HG03457 (cell line): ENCODE measurements around the gene IREB2.

Experiments
- ATAC-seq: cut with Tn5 transposase; IDR thresholded peaks from one replicate; pipeline ENCODE4 v1.9.1; 2021; ENCODE audit warnings: moderate number of reproducible peaks; ENCODE audit not compliant: unreplicated experiment

Gene IREB2

DNA sequence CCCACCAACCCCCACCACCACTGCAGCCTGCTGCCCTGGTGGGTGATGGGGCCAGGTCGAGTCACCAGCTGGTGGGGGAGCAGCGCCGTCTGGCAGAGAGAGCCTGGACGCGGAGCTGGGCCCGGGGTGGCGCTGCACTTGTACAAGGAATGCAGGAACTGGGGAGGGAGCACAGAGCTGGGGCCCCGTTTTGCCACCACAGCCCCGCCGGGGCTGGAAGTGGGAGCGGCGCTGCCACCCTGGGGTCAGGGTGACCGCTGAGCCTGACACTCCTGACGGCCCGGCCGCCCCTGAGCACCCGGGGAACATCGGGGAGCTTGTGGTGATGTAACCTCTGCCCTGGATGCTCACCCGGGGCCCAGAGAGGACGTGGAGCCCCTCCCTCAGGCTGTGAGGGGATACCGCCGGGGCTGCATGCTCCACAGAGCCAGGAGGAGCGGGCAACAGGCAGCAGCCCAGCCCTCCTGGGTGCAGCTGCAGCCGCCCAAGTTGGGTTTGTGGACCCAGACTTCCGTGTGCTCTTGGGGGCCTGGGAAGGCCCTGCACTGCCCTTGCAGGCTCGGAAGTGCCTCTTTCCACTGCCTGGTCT lies 32.6 kb upstream of the IREB2 start:
- ATAC-seq: no peak

DNA sequence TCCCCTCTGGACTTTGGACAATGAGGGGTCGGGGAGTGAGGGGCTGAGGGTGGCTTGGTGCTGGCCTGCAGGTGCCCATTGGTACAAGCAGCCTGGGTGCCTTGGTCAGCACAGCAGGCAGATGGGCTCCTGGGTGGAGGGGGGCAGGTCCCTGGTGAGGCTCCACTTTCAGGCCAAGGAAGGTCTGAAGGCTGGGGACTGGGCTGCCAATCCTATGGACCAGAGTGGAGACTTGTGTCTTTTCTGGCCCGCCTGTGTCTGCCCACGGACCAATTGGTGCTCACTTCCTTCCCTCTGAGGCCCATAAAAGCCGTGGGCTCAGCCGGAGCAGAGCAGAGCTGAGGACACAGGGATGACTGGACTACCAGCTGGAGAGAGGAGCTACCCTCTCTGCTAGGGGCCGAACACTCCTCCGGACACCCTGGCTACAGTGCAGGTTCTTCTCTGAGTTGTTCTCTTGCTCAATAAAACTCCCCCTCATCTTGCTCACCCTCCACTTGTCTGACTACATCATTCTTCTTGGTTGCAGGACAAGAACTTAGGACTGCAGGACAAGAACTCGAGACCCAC lies 31.9 kb upstream of the IREB2 start:
- ATAC-seq: no peak

DNA sequence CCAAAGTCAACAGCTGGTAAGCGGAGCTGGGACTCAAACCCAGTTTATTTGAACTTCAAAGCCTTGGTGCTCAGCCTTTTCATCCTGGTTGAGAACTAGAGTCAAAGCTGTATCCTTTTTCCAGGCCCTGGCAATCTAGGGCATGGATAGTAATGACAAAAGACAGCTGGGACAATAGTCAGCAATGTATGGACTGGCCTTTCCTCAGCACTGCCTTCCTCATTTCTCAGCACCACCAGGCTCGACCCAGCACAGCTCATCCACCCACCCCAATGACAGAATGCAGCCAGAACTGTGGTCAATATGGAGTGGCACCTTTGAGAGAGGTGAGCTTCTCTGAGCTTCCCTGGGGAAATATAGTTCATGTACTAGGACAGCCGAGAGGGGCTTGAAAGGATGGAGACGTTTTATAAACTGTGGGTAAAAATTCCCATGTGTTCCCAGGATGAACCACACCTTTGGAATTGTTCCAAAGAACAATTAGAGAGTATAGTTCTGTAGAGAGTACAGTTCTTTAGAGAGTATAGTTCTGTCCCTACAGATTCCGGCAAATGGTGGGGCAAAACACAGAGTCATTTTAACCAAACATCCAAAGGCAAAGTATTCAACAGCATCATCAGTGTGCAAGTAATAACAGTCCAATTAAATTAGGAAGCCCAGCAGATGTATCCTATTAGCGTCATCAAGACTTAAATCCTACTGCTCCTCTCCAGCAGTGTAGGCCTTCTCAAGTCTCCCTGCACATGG lies 30.2 kb upstream of the IREB2 start:
- no peak for ATAC-seq

DNA sequence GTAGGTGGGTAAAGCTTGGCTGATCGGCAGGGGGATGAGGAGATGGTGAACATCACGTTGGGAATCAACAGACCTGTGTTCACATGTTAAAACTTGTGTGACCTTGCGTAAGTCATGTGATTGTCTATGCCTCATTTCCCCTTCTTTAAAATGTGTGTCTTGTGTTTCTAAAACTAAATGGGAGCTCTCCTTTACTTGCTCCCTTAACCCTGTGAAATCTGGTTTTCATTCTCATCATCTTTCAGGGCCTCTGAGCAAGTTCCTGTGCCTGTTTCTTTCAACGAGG lies 29.7 kb upstream of the IREB2 start:
- ATAC-seq: no peak

DNA sequence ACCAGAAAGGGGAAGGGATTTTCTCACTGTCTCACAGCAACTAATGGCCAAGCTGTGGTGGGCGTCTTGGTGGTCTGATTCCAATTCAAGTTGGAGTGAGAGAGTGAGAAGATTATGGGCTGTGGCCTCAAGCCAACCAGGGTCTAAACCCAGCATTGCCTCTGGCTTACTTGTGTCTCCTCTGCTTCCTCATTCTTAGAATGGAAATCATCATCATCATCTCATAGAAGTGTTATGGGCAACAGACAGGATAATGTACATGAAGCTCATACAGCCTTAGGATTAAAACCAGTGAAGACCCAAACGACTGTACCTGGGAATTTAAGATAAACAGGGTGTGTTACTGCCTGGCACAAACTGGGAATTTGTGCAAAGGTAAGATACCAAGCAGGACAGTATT lies 29.1 kb upstream of the IREB2 start:
- ATAC-seq: no peak

DNA sequence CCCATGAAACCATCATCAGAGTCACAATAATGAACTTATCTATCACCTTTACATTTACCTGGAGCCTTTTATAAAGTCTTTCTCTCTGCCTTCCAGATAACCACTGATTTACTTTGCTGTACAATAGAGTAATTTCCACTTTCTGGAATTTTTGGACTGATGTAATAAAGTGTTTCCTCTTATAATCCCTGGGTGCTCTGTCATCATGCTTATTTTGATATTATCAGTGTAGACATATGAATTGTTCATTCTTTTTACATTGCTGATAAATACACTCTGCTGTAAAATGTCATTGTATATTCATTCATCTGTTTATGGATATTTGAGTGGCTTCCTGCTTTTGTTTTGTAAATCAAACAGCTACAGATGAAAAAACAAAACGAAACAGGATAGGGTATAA lies 27.0 kb upstream of the IREB2 start:
- ATAC-seq: no peak

DNA sequence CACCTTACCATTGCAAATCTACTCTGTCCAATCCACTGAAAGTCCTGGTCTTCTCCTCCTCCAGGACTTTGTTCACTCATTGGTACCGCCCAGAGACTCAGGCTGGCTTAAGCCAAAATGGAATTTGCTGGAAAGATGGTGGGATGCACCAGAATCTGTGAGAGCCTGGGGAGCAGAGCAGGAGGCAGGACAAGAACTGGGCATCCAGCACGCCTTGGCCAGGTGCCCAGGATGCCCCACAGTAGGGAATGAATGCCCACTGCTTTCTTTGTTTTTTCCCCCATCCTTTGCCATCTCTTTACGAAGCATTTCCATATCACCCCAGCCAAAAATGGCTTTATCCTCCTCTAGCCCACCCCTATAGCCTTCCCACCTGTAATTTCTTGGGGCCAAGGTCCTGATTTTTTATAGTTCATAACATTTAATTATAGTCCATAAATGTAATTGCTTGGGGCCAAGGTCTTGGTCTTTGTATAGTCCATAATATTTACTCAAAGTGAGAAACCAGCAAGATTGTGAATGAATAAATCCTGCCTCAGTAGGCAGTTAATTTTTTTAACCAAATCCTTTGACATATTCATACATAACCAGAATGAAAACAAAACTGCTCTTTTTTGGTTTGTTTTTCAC lies 23.3 kb upstream of the IREB2 start:
- no peak for ATAC-seq

DNA sequence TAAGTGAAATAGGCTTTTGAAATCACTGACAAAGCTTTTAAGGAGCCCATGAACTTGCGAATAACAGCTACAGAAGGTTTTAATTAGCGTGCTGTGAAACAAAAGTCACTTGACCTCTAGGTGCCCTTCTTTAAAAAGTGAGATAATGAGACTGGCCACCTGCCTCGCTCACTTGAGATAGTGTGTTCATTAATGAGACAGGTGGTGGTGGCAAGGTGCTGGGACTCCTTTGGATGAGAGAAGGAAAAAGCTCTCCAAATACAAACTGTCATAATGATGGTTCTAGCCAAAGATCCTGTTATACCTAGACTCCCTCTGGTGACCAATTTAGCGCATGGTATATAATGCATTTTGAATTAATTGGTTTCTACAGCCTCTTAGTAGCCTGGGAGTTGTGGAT lies 22.7 kb upstream of the IREB2 start:
- ATAC-seq: no peak

DNA sequence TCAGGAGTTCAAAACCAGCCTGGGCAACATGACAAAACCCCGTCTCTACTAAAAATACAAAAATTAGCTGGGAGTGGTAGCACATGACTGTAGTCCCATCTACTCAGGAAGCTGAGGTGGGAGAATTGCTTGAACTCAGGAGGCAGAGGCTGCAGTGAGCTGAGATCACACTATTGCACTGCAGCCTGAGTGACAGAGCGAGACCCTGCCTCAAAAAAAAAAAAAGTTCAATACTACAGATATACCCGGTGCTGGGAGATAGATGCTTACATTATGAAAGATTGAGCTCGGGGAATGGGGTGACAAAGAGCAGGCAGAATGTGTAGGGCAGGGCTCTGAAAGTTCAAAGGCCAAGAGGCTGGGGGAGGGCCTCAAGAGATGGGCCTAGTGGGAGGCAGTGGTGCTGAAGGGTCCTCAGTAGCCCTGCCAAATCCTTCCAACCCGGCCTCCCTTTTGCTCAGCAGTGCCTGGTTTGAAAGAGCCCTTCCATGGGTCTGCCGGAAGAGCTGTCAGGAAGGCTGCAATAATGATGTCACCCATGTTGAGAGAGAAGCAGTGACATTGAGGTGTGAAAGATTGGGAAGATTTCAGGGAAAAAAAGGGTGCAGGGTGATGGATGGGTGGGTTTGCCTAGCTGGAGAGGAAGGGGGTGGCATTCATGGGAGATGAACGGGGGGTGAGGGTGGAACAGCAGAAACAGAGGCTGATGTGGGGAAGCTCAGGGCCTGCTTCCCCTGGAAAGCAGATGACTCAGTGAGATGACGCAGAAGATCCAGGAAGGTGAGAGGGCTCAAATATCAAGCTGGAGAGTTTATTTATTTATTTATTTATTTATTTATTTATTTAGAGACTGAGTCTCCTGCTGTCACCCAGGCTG lies 20.0 kb upstream of the IREB2 start:
- ATAC-seq: no peak

DNA sequence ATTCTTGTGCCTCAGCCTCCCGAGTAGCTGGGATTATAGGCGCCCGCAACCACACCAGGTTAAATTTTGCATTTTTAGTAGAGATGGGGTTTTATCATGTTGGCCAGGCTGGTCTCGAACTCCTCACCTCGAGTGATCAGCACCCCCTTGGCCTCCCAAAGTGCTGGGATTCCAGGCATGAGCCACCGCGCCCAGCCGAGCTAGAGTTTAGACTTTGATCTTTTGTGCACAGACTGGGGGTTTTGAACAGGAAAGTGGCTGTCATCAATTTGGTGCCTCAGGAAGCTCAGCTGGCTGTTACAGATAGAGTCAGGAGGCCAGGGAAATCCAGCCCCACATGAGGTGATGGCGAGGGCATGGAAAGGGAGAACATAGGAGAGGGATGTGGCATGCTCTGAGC lies 19.3 kb upstream of the IREB2 start:
- ATAC-seq: no peak

DNA sequence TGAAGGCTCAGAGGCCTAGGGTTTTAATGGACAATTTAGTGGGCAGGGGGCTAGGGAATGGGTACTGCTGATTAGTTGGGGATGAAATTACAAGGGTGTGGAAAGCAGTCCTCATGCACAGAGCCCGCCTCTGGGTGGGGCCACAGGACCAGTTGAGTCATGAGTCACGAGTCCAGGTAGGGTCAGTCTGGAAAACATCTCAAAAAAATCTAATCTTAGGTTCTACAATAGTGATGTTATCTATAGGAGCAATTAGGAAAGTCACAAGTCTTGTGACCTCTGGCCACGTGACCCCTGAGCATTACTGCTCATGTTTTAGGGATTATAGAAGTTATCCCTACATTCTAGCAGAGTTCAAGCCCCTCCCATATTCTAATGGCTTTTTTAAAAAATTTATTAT lies 18.6 kb upstream of the IREB2 start:
- ATAC-seq: no peak

DNA sequence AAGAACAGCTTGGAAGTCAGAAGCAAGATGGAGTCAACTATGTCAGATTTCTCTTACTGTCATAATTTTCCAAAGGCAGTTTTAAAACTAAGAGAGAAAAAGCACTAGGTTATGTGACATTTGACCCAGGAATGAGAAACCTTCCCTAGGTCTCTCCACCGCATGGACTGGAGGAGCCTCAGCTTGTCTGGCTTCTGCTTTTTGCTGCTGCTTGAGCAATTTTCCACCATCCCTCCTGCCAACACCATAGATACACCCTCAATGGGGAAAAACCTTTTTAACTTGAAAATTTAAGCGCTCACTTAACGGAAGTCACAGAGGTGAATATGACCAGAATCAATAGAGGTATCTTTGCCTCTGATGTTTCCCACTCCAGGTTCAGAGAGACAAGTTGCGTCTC lies 17.8 kb upstream of the IREB2 start:
- no peak for ATAC-seq

DNA sequence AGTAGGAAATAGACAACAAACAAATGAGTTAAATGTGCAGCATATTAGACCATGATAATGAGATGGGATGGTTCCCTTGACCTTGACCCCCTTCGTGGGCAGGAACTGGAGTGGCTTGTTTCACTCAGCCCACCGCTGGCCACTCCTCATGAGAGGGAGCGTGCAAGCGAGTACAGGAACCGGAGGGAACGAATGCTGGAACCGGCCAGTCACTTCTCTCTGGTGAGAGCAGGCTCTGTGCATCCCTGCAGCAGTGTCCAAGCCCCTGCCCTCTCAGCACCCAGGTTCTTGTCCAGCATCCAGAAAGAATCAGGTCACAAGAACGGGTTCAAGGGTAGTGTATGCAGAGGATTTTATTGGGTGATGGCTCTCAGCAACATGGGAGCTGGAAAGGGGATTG lies 17.2 kb upstream of the IREB2 start:
- ATAC-seq: no peak

DNA sequence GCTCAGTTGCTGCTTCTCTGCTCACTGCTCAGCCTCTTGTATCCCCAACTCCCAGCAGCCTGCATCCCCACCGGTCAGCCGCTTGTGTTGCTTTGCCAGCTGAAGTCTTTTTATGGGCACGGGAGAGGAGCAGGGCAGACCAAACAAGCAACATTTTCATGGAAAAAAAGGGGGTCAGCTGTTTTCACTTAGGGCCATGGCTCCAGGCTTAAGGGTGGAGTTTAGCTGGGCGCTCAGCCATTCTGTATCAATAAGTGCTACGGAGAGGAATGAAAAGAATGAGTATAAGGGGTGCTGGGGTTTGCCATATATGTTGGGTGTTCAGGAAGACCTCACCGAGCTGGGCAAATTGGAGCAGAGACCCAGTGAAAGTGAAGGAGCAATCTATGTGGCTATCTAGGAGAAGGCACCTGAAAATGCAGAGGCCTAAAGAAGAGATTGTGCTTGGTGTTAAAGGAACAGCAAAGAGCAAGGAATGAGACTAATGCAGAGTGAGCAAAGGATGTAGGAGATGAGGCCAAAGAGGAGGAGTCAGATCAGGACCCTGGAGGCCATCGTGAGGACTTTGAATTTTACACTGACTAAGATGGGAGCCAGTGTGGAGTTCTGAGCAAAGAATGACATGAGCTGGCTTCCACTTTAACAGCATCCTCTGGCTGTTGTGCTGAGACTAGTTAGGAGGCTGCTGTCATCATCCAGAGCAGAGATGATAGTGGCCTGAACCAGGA lies 16.6 kb upstream of the IREB2 start:
- no peak for ATAC-seq

DNA sequence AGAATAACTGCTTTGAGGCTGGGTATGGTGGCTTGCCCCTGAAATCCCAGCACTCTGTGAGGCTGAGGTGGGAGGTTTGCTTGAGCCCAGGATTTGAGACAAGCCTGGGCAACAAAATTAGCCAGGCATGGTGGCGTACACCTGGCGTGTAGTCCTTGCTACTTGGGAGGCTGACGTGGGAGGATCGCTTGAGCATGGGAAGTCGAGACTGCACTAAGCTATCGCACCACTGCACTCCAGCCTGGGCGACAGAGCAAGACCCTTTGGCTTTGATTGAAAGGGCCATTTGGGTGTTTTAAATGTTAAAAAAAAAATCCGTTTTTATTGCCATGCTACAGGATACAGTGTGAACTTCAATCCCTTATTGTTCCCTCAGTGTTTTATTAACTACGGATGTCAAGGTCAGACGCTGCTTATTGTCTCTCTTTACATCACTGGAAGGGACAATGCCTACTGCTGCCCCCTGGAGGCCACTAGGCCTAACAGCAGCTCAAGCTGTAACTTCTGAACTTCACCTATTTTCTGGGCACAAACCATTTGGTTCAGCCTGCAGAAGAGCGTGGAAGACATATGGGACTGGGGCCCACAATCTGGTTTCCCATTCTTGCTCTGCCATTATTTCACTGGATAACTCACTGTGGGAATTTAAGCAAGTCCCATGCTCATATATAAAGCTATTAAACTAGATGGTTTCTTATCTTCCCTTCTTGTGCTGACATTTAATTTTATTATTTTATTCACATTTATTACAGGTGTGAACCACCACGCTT lies 15.3 kb upstream of the IREB2 start:
- no peak for ATAC-seq

DNA sequence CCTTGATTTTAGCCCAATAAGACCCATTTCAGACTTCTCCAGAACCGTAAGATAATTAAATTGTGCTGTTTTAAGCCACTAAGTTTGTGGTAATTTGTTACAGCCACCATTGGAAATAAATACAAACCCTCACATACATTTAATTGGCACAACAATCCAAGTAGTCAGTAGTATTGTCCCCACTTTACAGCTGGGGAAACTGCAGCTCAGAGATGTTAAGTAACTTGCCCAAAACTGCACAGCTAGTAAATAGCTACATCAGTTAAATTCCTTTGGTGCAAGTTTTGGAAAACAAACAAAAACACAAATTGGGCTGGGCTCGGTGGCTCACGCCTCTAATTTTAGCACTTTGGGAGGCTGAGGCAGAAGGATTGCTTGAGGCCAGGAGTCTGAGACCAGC lies 13.3 kb upstream of the IREB2 start:
- ATAC-seq: no peak

DNA sequence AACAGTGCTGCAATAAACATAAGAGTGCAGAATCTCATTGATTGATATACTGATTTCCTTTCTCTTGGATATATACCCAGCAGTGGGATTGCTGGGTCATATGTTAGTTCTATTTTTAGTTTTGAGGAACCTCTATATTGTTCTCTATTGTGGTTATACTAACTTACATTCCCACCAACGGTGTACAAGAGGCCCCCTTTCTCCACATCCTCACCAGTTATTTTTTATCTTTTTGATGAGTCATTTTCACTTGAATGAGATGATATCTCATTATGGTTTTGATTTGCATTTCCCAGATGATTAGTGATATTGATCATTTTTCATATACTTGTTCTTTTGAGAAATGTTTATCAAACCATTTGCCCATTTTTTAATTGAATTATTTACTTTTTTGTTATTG lies 12.4 kb upstream of the IREB2 start:
- no peak for ATAC-seq

DNA sequence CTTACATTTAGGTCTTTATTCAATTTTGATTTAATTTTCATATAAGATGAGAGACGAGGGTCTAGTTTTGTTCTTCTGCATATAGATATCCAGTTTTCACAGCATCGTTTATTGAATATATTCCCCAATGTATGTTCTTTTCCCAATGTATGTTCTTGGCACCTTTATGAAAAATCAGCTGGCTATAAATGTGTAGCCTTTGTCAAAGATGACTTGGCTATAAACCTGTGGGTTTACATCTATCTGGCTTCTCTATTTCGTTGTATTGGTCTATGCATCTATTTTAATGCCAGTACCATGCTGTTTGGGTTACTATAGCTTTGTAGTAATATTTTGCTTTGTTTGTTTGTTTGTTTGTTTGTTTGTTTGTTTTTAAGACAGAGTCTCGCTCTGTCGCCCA lies 11.7 kb upstream of the IREB2 start:
- no peak for ATAC-seq

DNA sequence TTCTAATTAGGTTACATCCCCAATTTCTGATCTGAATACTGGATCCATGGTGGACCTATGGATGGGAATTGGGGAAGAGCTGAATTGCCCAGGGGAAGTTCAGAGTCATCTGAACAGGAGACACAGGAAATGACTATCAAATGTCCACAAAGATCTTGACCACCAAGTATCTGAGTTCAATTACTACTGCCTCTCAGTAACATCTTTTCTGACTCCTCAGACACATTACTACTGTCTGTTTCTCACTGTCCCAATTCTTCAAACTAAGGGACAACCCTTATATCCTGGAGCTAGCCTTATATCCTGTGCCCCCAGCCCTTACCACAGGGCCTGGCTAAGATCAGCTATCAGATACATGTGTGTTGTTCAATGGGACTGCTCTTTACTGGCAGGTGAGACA lies 10.1 kb upstream of the IREB2 start:
- no peak for ATAC-seq

DNA sequence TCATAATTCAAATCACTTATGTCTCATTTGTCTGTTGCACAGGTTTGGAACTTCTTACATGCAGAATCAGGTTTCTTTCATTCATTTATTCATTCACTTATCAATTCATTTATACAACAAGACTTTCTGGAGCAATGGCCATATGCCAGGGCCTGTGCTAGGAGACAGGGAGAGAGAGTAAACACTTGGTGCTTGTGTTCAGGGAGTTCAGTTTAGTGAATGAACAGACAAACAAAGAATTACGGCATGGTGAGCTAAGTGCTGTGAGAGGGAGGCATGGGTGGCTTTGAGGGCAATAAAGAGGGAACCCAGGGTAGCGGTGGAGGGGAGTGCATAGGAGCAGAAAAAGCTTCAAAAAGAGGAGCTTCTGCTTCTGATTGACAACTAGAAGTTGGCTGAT lies 8.5 kb upstream of the IREB2 start:
- no peak for ATAC-seq
